Stomach (tissue), 9 donors: ENCODE measurements around the gene PXYLP1. TPM values are rescaled to one million over a fixed set of nuclear protein-coding genes. Genes with fewer than 3 reads are reported as not detected.
A peak's percentile ranks its signal among the peaks of the same experiment; 100 is the strongest.

Experiments used
- DNase-seq, 2 donors: peaks; one replicate each; pipeline versions ENCODE4 v3.0.0 to v3.0.0-alpha.2; 2013 to 2019
- H3K27ac ChIP-seq, 5 donors: fragments of 200-600 bp in 4 of 5; sonication (generic) in 4 of 5; one replicate each; pipeline ENCODE4 v1.5.1; 2013 to 2019; ENCODE audit warnings: mild to moderate bottlenecking in 1 of 5, moderate library complexity in 1 of 5
- H3K27me3 ChIP-seq, 3 donors: fragments of 200-600 bp; sonication (generic); one replicate each; pipeline ENCODE4 v1.5.1; 2017 to 2019; ENCODE audit warnings: mixed run types in 1 of 3
- H3K36me3 ChIP-seq, 4 donors: fragments of 200-600 bp; sonication (generic); 1 replicate in 3 of 4; 2 replicates in 1 of 4; pipeline ENCODE4 v1.5.1; 2016 to 2019
- H3K4me1 ChIP-seq, 4 donors: fragments of 200-600 bp; sonication (generic); one replicate each; pipeline ENCODE4 v1.5.1; 2016 to 2019
- H3K4me3 ChIP-seq, 4 donors: fragments of 200-600 bp; sonication (generic) in 3 of 4; one replicate each; pipeline ENCODE4 v1.5.1; 2016 to 2019; ENCODE audit warnings: mild to moderate bottlenecking in 1 of 4
- H3K9me3 ChIP-seq, 4 donors: fragments of 200-600 bp; sonication (generic); one replicate each; pipeline ENCODE4 v1.5.1; 2016 to 2019
- CTCF ChIP-seq, 7 experiments: fragments of 450-650 bp in 4 of 7; fragments of 200-600 bp in 3 of 7; sonication (generic) in 3 of 7; IDR thresholded peaks; one replicate each; pipeline ENCODE4 v1.5.1; 2016 to 2019; ENCODE audit warnings: antibody characterized with exemption in 7 of 7, control low read depth in 2 of 7, mild to moderate bottlenecking in 1 of 7
- EP300 ChIP-seq: sonication (generic); formaldehyde crosslinking; IDR thresholded peaks from one replicate; pipeline ENCODE4 v1.6.1; 2017; ENCODE audit warnings: antibody characterized with exemption
- POLR2A ChIP-seq, 4 donors: fragments of 450-650 bp; IDR thresholded peaks; one replicate each; pipeline ENCODE4 v1.6.1; 2016; ENCODE audit warnings: antibody characterized with exemption in 4 of 4, control low read depth in 2 of 4, mild to moderate bottlenecking in 1 of 4, moderate library complexity in 1 of 4
- POLR2AphosphoS5 ChIP-seq, 3 donors: sonication (generic); formaldehyde crosslinking; IDR thresholded peaks; one replicate each; pipeline ENCODE4 v1.6.1; 2016; ENCODE audit warnings: antibody characterized with exemption in 3 of 3
- WGBS, 5 donors: extraction: QIAGEN DNeasy Blood & Tissue Kit in 3 of 5; methylation state at CpG; one replicate each; pipeline versions ENCODE4 v1.1.5 to v1.1.7; 2013 to 2018; 5-methylcytosine and 5-hydroxymethylcytosine counted together
- intact Hi-C: fragments of 100-400 bp; cut with DNase I; formaldehyde crosslinking; loops from one replicate; pipeline ENCODE4 v1.15.1; 2023; ENCODE audit warnings: low total_unique reads
- polyA plus RNA-seq, 3 donors: library from polyadenylated mRNA; stranded (reverse); fragments of 200-250 nt; gene quantifications; one replicate each; pipeline ENCODE4 v1.2.3, GENCODE V29; 2013
- total RNA-seq, 5 donors: library from RNA; depleted of rRNA; stranded (reverse); fragments of >200 nt; gene quantifications; one replicate each; pipeline versions ENCODE4 v1.1.0 to v1.2.3, GENCODE V29; 2014 to 2016
- donor health status: healthy with polysubstance abuse.
- donor health status: Bipolar disorder and iron deficiency.
- donor health status: healthy.

The PXYLP1 gene
- total and polyA plus RNA-seq, 8 donors: 0.58 to 24.8 (median 3.8) TPM

GRCh38 chr3:141237701-141238521, 6.3 kb downstream of the PXYLP1 start:
- DNase-seq: peak; percentile 46 to 87
- H3K4me3 ChIP-seq: no peak overlapping the region
- intact Hi-C loops: loop anchor here (10.0 kb wide), 1 partner anchor 47 kb away; no protein-coding TSS in a partner anchor
- TF ChIP-seq CTCF (IDR thresholded peaks at IDR 0.05) (no peak), EP300 (no peak), POLR2A (IDR thresholded peaks at IDR 0.05) (no peak), POLR2AphosphoS5 (IDR thresholded peaks at IDR 0.05) (no peak)
- peaks cover 10 to 55% (median 34%) of the 10 kb centered on the region in 4 donors for H3K4me1 ChIP-seq
- no peaks in the 10 kb centered on the region for H3K9me3 ChIP-seq
- H3K27me3 ChIP-seq: no peaks in the 10 kb centered on the region
- H3K36me3 ChIP-seq: peaks cover 0 to 12% (median 3%) of the 10 kb centered on the region in 4 donors
- H3K27ac ChIP-seq: peak overlapping the region in 3 of 5 donors; percentile 2 to 65 (median 57)
- 54 to 65% (median 60%) methylated on average over 12 to 14 of the region's 14 CpGs for WGBS, 5 donors

GRCh38 chr3:141239511-141240281, 8.1 kb downstream of the PXYLP1 start:
- Histone ChIP-seq H3K36me3 (peaks cover 0 to 12% (median 3%) of the 10 kb centered on the region in 4 donors), H3K27ac (no peak overlapping the region), H3K9me3 (no peaks in the 10 kb centered on the region), H3K4me1 (peaks cover 7 to 45% (median 26%) of the 10 kb centered on the region in 4 donors), H3K4me3 (no peak overlapping the region), H3K27me3 (no peaks in the 10 kb centered on the region)
- DNase-seq: no peak
- 60 to 72% (median 65%) methylated on average over 5 of the region's 5 CpGs for WGBS, 5 donors
- intact Hi-C loops: loop anchor here (10.0 kb wide), 1 partner anchor 45 kb away; no protein-coding TSS in a partner anchor
- no peak for TF ChIP-seq POLR2AphosphoS5 (IDR thresholded peaks at IDR 0.05)
- TF ChIP-seq CTCF (IDR thresholded peaks at IDR 0.05): no peak
- no peak for TF ChIP-seq POLR2A (IDR thresholded peaks at IDR 0.05)

DNA sequence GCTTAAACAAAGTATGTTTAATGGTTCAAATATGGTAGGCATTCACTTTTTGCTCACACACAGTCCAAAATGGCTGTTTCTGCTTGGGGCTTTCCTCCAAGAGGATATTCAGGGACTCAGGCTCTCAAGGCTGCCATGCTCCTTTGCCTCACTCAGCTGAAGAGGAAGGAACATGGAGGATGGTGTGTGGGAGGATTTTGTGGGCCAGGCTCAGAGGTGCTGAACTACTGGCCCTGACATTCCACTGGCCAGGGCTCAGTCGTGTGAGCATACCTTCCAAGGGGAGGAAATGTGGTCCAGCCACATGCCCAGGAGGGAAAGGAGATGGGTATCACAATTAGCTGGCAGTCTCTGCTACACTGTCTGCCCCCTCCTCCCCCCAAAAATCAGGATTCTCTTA, 8.7 kb downstream of the PXYLP1 start:
- TF ChIP-seq CTCF (IDR thresholded peaks at IDR 0.05) (no peak), EP300 (no peak), POLR2A (IDR thresholded peaks at IDR 0.05) (no peak), POLR2AphosphoS5 (IDR thresholded peaks at IDR 0.05) (no peak)
- Histone ChIP-seq H3K4me1 (peaks cover 7 to 45% (median 25%) of the 10 kb centered on the region in 4 donors), H3K9me3 (no peaks in the 10 kb centered on the region), H3K36me3 (peaks cover 0 to 8% (median 3%) of the 10 kb centered on the region in 4 donors), H3K27me3 (no peaks in the 10 kb centered on the region), H3K27ac (no peak overlapping the region), H3K4me3 (no peak overlapping the region)
- no peak for DNase-seq
- WGBS, 5 donors: 79 to 100% (median 87%) methylated on average over 1 of the region's 1 CpG
- intact Hi-C loops: no loop called here
